GM21825 (cell line): ENCODE measurements around the gene IL10RB.

Experiments
- ATAC-seq: cut with Tn5 transposase; IDR thresholded peaks from one replicate; pipeline ENCODE4 v1.9.1; 2021; ENCODE audit warnings: mild to moderate bottlenecking, moderate library complexity; ENCODE audit not compliant: unreplicated experiment

The IL10RB gene

GRCh38 chr21:33265664-33266049 is 510 bp upstream of the IL10RB start:
- ATAC-seq = peak; percentile 32

GRCh38 chr21:33266789-33267135 is 595 bp downstream of the IL10RB start:
- ATAC-seq = no peak

- no peak for ATAC-seq
Observed at GRCh38 chr21:33267250-33267649, 1.1 kb downstream of the IL10RB start.

- ATAC-seq = peak; percentile 8
Observed at GRCh38 chr21:33268393-33268736, 2.2 kb downstream of the IL10RB start.

DNA sequence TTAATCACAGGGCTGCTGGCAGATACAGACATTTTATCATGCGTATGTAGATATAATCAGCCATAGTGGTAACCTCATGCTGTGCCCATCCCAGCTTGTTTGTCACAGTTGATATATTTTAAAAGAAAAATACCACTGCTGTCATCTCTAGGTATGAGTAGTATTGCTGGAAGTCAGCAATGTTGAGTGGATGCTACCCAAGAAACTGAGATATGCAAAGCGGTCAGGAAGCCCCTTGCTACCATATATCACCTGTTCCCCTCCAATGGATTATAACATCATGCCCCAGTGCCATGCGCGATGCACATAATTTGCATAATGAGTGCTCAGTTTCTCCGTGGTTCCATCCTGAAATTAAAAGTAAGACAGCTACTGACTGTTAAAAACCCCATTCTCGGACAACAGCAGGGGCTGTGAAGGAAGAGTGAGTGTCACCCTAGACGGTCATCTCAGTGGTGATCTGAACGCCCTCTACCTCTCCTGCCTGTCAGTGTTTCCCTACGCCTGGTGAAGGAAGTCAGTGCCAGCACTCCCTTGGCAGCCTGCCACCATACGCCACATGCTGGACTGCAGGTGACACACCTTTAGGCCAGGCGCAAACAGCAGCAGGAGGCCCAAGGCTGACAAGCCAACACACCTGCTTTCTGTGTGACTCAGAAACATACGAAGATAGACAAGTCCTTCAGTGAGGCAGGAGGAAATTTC is 2.7 kb downstream of the IL10RB start:
- ATAC-seq = peak; percentile 63

DNA sequence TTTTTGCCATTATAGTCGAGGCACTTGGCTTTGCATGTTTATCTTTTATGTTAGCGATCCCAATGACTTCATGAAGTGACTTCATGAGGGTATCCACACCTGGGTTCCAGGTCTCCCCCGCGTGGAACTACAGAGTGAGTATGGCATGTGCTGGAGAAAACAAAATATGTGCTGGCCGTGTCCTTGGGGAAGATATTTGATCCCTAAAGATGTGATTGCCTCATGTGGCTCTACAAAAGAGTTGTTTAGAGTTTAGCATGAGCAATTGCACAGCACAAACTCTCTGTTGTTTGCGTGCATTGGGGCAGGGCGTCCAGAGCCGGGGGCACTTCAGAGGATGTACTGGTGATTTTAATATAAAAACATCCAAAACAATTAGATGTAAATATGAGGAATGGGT is 4.8 kb downstream of the IL10RB start:
- no peak for ATAC-seq

GRCh38 chr21:33273044-33273443 is 6.9 kb downstream of the IL10RB start:
- ATAC-seq = no peak

DNA sequence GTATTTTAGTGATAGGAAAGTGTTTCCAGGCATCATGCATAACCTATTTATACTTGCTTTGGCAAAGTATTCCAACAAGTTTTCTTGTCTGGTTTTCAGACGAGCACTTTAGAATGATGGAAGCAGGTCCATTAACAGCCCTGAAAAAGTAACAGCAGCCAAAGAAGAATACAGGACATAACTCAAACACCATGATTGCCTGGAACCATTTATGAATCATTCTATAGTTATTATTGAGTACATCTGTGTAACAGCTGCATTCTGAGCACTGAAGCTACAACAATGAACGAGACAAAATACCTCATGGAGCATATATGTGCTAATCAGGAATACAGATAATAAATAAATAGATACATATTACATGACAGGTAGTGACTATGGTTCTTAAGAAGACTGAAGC is 12.6 kb downstream of the IL10RB start:
- no peak for ATAC-seq

- no peak for ATAC-seq
Observed at GRCh38 chr21:33279330-33279820, 13.2 kb downstream of the IL10RB start.

GRCh38 chr21:33281096-33281652 is 15.0 kb downstream of the IL10RB start:
- no peak for ATAC-seq

DNA sequence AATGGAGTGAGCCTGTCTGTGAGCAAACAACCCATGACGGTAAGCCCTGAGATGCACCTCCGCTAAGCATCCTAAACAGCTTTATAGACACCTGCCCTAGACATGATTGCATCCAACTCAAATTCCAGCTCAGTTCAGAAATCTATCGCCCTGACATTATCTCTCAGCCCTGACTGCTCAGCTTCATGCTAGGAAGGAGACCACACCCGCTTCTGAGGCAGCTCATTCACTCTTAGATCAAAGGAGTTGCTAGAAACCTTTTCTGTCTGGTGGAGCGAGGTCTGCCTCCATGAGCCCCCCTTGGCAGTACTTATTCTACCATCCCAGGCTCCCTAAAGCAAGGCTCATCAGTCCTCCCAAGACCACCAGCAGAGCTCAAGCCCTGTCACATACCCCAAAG is 17.0 kb downstream of the IL10RB start:
- ATAC-seq = no peak

GRCh38 chr21:33286076-33286475 is 19.9 kb downstream of the IL10RB start:
- no peak for ATAC-seq

- no peak for ATAC-seq
Observed at GRCh38 chr21:33286600-33287456, 20.7 kb downstream of the IL10RB start.

DNA sequence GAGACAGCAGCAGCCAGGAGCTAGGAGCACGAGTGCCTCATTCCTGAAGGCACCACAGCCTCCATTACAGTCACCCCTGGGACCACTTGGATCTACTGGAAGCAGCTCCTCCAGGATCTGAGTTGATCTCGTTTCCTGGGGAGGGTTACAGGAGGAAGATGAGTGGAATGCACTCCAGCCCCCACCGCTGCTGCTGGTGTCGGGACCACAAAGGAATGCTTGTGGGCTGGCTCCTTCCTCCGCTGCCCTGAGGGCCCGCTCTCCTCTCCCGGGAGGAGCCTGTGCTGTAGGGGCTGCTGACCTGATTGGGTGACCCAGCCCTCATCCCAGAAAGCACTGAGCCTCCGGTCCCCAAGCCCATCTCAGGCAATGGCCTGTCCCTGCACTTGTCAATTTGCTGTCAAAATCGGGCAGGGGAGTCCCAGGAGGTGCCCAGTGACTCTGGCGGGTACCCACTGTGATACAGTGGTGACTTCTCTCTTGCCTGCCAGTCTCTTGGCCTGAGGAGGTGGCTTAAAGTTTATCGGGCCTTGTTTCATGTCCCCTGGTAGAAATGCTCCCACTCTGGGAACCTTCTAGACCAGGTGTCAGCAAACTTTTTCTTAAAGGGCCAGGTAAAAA is 23.1 kb downstream of the IL10RB start:
- ATAC-seq = no peak

- no peak for ATAC-seq
Observed at GRCh38 chr21:33290441-33290840, 24.3 kb downstream of the IL10RB start.

DNA sequence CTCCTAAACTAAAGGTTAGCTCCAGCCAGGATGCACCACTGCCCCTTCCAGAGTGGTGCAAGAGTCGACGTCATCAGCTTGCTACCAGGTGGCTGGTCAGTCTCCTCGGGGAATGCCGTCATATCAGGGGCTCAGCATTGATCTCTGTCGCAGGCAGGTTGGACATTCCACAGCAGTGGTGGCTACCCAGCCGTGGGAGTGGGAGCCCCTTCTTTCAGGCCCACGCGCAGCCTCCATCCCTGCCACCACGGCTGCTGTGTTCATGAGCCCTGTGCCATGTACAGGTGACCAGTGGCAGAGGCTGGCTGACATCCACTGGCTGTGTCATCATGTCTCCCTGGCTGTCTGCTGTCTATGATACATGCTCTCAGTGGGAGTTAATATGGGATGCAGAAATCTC is 25.5 kb downstream of the IL10RB start:
- no peak for ATAC-seq

GRCh38 chr21:33292724-33293123 is 26.6 kb downstream of the IL10RB start:
- no peak for ATAC-seq

- no peak for ATAC-seq
Observed at GRCh38 chr21:33293136-33293535, 27.0 kb downstream of the IL10RB start.

- no peak for ATAC-seq
Observed at GRCh38 chr21:33293811-33294216, 27.6 kb downstream of the IL10RB start.

DNA sequence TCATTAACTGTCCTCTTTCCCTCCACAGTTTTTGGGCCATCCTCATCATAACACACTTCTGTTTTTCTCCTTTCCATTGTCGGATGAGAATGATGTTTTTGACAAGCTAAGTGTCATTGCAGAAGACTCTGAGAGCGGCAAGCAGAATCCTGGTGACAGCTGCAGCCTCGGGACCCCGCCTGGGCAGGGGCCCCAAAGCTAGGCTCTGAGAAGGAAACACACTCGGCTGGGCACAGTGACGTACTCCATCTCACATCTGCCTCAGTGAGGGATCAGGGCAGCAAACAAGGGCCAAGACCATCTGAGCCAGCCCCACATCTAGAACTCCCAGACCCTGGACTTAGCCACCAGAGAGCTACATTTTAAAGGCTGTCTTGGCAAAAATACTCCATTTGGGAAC is 30.0 kb downstream of the IL10RB start:
- no peak for ATAC-seq

DNA sequence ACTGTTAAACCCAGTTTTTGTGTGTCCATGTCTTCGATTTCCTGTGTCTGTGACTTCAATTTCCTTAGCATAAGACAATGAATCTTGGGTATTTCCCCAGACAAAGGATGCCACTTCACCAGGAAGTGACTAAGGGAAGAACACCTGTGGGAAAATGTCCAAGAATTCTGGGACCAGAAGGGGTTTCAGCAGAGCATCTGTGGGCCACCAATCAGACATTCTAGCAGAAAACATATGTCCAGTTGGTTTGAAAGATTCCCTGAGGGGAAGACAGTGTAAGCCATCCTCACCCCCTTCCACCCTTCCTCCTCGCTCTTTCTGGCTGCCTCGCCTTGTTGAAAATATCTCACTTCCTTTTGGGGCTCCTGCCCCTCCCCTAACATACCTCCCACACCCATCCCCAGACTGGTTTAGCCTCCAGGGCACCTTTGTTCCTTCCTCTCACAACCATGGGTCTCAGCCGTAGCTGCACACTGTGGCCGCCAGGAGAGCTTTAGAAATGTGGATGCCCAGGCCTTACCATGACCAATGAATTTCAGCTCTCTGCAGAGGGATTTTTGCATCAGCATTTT is 33.1 kb downstream of the IL10RB start:
- peak; percentile 65 for ATAC-seq
